NCI-H1694 (cell line): ENCODE data around the gene MYO3B.

ENCODE experiments used
- DNase-seq: peaks from one replicate; lab custom pipeline; 2025; lab: John Stamatoyannopoulos, UW

The MYO3B gene

GRCh38 chr2:170163411-170164065 is 14.4 kb upstream of the MYO3B start:
- no peak for DNase-seq

GRCh38 chr2:170165129-170165528 is 12.8 kb upstream of the MYO3B start:
- no peak for DNase-seq

DNA sequence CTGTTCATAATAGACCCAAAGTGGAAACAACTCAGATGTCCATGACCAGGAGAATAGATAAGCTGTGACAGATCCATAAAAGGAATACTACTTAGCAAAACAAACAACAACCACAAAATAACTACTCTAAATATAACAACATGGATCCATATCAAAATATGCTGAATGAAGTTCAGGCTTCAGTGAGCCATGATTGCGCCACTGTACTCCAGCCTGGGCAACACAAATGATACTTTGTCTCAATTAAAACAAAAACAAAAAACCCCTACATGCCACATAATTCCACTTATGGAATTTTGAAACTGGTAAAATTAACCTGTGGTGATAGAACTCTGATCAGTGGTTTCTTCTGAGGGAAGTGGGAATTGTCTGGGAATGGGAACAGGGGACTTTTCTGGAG is 11.2 kb upstream of the MYO3B start:
- DNase-seq: no peak

DNA sequence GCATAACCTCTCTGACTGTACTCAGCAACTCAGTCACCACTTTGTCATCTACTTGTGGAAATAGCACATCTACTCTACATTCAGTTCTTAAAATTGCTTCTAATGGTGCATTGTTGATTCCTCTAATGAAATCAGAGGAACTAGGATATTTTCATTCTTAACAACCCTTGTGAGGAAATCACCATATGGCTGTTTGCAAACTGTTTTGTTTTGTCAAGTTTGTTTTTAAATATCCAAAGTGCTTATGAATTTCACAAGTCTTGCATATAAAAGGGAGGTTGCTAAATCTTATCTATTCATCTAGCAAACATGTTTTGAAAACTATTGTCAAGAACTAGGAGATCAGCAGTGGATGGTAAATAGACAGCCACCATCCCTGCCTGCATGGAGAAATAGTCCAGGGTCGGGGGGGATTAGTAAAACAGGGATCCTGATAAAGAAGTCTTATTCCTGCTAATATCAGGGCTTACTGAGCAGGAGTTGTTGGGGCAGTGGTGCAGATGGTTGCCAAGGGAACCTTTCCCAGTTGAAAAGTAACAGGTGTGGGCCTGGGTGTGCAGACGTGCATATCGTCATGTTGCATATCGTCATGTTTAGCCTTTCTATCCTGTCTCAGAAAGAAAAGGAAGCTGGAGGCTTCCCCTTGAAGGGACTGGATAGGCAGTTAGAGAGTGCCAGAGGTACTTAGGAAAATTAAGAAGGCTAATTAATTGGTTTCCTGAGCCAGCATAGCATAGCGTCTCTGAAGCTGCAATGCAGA is 7.5 kb upstream of the MYO3B start:
- DNase-seq: peak; percentile 65

- no peak for DNase-seq
Measured at GRCh38 chr2:170176212-170176611, 1.7 kb upstream of the MYO3B start.

DNA sequence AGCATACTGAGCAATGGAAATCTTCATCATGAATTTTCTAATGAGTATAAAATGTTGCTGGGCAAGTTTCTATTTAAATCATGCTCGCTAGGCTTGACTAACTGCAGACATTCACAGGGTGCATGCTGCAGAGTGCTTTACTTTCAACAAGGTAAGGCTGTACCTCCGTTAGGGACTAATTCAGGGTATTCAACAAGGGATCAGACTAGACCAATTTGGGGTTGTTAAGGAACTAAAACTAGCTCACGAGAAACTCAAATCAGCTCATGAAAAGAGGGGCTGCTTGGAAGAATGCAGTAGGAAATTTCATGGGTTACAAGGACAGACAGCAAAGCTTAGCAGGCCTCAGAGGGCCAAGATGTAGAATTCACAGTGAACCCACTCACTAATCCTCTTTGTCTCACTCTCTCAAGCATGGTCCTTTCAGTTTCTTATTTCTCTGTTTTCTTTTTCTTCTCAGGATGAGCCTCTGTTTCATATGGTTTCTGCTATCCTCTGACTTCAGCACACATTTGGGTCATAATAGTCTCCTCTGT is 2.2 kb downstream of the MYO3B start:
- DNase-seq: no peak

DNA sequence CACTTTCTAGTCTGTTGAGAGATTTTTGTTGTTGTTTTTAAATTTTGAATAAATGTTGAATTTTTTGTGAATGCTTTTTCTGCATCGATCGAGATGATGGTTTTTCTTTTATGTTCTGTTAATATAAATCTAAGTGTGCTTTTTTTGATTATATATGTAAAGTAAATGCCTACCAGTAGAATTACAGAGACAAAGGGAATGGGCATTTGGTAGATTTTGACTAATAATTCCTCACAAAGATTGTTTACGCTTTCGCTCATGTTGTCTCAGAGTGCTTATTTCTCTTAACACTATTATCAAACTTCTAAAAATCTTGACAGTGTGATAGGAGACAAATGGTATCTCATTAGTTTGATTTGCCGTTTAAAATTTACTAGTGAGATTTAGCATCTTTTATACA is 3.7 kb downstream of the MYO3B start:
- no peak for DNase-seq

DNA sequence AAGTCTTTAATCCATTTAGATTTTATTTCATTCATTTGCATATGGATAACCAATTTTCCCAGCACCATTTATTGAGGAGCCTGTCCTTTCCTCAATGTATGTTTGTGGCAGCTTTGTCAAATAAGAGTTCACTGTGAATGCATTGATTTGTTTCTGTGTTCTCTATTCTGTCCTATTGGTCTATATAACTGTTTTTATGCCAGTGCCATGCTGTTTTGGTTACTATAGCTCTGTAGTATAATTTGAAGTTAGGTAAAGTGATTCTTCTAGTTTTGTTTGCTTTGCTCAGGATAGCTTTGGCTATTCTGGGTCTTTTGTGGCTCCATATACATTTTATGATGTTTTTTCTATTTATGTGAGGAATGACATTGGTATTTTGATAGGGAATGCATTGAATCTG is 7.4 kb downstream of the MYO3B start:
- no peak for DNase-seq

DNA sequence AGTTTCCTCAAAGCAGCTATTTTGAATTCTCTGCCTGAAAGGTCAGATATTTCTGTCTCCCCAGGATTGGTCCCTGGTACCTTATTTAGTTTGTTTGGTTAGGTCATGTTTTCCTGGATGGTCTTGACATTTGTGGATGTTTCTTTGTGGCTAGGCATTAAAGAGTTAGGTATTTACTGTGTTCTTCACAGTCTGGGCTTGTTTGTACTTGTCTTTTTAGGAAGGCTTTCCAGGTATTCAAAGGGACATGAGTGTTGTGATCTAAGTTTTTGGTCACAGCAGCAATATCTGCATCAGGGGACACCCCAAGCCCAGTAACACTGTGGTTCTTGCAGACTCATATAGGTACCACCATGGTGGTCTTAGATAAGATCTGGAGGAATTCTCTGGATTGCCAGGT is 11.8 kb downstream of the MYO3B start:
- DNase-seq: no peak

- DNase-seq: no peak
Measured at GRCh38 chr2:170190172-170190571, 12.2 kb downstream of the MYO3B start.

DNA sequence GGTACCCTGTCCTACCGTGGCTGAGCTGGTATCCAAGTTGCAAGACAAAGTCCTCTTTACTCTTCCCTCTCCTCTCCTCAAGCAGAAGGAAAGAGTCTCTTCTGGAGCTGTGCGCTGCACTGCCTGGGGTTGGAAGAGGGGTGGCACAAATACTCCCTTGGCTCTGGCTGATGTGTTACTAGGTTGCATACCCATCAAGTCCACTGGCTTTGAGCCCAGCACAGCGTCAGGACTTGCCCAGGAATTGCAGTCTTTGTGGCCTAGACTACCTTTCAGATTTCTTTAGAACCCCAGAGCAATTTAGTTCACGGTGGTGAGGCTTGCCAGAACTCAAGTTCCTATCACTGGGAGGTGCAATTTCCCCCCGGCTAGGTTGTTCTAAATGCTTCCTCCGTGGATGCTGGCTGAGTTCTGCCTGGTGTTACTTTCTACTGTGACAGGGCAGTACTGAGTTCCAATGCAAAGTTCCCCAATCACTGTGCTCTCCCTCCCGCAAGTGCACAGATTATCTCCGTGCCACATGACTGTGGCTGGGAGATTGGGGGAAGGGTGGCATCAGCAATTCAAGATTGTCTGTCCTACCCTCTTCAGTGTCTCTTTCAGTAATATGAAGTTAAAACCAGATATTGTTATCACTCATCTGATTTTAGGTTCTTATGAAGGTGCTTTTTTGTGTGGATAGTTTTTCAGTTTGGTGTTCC is 13.4 kb downstream of the MYO3B start:
- no peak for DNase-seq

GRCh38 chr2:170196963-170197362 is 19.0 kb downstream of the MYO3B start:
- no peak for DNase-seq

DNA sequence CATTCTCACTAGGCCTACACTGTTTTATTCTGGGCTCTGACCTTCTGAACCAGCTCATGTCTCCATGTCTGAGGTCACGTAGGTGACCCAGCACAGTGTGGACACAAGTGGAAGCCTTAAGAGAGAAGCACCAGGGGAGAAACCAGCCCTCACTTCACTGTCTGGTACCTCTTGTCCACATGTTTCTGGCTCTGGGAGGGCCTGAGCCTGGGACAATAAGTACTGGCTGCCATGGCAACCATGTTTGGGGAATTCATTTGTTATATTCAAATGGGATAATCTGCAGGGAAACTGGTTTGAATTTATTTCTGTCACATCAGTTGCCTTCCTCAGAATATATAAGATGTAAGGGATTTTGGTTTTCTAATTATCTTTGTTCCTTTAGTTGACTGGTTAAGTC is 23.3 kb downstream of the MYO3B start:
- no peak for DNase-seq

DNA sequence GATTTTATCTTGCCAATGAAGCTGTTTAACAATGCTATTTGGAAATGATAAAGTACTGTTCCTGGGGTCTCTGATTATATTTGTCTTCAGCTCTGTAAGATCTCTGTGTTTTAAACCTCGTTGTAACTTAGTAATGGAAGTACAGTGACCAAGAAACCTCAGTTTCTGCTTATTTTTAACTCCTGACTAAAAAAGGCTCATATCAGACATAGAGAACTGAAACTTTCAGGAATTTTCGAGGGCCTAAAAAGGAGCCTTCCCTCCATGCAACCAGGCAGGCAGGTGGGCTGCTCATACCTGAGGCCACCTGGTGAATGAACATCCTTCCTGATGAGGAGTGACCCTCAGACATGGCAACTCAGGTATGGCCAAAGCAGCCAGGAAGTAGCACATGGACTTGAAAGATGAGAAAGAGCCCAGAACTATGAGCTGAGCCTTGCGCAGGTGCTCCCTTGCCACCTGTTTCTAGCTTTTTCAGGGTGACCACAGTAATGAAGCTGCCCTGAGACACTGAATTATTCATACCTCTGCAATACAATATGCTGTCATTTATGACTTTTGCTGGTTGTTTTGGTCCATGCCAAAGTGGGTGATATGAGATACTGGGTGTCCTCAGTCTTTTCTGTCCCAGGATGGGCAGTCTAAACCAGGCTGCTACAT is 23.9 kb downstream of the MYO3B start:
- no peak for DNase-seq

DNA sequence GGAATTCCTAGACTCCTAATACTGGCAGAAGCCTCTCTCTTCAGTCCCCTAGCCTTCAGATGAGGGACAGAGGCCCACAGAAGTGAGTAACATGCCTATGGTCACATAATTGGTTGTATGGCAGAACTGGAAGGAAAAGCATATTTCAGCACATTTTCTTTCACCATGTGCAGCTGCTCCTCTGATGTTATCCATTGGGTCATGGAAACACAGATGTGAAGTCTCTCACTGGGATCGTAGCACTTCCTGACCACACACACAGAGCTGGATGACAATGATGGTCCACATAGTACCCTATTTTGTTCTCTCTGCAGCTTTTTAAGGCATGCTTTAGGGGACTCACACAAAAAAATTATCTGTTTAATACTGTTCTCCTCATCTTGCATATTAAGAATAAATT is 24.5 kb downstream of the MYO3B start:
- no peak for DNase-seq

DNA sequence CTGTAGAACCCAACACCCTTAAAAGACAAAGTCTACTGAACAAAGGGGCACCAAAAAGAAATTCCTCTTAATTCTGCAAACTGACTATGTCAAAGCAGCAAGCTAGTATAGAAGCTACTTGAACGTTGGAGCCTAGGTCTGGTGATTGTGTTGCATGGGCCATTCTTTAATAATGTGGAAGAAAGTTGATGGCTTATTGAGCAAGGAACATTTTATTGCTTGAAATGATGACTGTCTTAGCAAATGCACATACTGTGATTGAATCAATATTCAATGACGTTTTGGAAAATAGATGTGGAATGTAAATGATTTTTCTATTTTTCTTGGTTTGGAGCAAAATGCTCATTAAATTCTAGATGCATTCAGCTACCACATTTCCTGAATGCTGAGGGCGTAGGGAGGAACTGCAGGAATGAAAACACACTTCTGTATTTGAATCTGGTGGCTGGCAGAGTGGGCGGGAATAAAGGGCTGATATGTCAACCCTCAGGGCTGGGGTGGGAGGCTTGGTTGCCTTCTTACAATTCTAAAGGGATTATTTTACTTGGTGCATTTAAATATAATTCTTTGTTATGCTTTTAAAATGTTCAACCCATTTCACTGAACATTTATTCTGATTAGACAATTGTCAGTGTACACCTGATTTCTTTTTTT is 26.5 kb downstream of the MYO3B start:
- no peak for DNase-seq

DNA sequence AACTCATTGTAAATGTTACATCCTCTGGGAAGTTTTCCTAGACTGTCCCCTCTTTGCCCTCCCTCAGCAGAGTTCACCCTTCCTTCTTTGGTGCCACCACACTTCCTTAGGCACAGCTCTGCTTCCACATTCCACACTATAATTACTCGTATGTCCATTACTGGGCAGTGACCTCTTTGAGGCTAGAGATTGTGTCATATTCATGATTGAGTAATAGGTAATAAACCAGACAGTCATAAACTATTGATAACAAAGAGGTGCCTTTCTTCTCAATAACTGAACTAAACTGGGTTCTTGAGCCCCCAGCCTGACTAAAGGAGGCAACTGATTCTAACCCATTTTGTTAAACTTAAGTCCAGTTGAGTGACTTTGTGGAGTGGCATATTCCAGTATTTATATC is 28.3 kb downstream of the MYO3B start:
- DNase-seq: no peak

DNA sequence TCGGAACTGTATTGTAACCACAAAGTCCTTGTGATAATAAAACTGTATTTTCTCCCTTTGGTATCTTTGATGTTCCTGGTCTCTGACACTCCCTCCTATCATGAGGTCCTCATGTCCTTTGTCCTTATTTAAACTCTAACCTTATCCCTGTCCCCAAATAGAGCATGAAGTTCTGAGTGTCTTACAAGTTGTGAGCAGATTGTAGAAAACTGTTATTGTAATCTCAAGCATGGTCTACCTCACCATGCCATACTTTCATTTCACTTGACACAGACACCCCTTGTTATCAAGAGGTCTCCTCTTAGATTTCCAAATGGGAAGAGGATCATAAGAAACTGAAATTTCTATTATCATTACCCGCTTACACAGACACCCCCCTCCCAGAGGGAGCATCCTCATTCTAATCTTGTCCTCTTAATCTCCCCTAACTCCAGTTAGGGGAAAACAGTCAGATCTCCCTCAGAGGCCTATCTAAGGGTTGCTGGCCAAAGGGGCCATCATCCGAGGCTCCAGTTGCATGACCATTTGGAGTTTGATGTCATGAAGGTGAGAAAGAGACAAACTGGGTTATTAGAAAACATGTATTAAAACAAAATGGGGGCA is 29.0 kb downstream of the MYO3B start:
- no peak for DNase-seq

GRCh38 chr2:170207901-170208300 is 30.0 kb downstream of the MYO3B start:
- DNase-seq: no peak

DNA sequence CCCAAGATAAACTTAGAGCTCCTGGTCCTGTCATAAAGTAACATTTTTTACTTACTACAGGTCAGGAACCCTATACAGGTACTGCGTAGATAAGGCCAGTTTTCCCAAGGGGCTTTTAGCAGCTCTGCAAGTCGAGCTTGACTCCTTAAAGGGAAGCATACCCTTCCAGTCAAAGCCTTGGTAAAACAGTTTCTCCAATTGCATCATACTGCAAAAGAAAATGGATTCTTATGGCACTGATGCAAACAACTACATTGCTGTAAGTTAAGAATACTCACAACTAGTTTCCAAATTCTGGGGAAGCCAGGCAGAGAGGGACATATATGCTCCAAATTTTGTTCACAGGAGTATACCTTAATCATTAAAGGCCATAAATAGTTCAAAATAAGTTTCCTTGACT is 31.0 kb downstream of the MYO3B start:
- no peak for DNase-seq

GRCh38 chr2:170212625-170213280 is 34.8 kb downstream of the MYO3B start:
- no peak for DNase-seq
